Stimulated activated CD8-positive, alpha-beta memory T cell treated with anti-CD3 and anti-CD28 coated beads, Interleukin-15, amount 100 ng/mL, for 1 hour (primary cell): ENCODE data around the gene MC3R.

Experiments
- DNase-seq: peaks from one replicate; pipeline ENCODE4 v3.0.0-alpha.2; 2020; ENCODE audit warnings: low read depth

Gene MC3R

GRCh38 chr20:56249956-56250355 lies 1.4 kb downstream of the MC3R start:
- DNase-seq, result no peak

DNA sequence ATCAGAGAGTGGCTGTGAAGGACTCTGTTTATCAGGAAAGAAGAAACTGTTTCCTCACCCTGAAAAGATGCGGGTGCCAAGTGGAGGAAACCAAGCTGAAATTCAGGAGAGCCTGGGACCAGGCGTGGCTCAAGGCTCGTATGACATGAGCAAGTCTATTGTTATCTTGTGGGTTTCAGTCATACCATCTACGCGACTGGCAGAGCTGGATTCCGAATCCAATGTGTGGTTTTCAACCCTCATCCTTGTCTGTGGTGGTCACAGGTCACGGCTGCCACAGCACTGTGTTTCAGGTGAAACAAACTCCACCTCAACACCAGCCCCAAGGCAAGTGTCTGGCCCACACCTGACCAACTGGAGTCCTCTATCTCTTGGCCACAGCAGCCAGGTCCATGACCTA lies 9.1 kb downstream of the MC3R start:
- no peak for DNase-seq

DNA sequence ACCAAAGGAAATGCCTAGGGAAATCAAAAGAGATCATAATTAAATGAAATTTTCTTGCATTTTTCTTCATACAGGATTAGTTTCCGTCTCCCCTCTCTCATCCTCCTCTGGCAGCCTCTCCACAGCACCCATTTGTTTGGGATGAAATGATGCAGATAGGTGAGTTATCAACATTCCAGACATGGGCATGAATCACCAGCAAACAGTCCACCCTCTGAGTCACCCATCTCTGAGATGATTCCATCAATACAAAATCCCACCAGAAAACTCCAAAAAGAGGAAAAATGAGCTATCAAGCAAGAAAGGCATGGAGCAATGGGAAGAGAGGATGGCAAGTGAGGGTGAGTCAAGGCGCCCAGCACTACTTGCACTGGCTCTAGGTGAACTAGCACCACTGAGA lies 11.4 kb downstream of the MC3R start:
- no peak for DNase-seq

GRCh38 chr20:56268536-56268935 lies 20.0 kb downstream of the MC3R start:
- DNase-seq, result no peak

DNA sequence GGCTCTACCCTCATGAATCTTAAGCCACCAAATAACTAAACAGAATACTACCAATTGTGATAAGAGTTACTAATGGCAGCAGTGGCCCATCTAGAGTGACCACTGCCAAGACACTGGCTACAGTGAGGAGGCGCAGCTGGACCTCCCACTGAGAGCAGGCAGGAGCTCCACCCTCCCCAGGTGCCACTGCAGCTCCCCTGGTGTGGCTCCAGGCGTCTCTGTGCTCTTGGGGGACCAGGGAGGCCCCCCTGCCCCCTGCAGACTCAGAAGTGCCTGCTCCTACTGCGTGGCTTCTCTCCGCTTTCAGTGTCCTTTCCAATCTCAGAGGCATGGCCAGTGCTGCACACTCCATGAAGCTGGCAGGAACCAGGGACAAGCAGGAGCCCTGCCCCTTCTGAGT lies 23.4 kb downstream of the MC3R start:
- no peak for DNase-seq

- DNase-seq, result no peak
Observed at GRCh38 chr20:56273491-56273890, 25.0 kb downstream of the MC3R start.

DNA sequence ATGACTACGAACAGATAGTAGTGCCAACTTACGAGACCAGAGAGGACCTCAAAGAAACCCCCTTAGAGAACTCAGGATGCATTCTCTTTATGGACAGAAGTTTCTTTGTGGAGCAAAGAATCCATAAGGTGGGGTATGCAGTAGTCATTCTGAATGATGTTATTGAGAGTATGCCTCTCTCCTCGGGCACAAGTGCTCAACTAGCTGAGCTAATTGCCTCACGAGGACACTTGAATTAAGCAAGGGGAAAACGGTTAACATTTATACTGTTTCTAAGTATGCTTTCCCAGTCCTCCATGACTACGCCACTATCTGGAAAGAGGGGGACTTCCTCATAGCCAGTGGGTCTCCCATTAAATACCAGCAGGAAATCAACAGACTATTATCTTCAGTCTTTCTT lies 25.6 kb downstream of the MC3R start:
- no peak for DNase-seq

DNA sequence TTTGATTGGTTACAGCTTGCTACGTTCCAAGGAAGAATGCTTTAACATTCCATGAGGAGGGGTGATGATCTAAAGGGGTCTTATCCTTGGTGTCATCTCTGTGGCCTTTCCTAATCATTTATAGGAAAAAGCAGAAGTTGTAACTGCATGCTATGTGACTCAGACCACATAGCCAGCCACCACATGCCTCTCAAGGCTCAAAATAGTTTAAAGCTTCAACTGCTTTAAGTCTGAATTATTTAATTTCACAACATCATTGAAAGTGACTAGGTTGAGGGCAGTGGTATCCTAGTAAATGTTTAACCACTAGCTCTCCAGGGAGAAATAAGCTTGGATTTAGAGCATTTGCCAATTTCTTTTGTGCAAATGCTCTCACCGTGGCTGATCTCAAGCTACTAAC lies 29.7 kb downstream of the MC3R start:
- no peak for DNase-seq

DNA sequence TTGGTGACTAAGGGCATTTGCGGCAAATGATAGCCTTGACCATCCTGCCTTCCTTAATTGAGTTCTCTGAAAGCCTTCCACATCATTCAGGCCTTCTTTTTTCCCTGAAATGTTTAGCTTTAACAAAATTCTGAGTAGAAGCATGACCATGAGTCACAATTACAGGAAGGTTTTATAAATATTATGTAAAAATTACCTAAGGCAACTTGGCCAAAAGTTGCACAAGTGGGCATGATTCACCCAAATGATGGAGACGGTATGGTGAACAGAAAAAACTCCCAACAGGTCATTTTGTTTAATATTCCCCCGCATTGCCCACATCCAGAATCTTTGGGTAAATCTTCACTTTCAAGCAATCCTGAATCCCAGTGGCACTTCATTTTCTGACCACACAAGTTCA lies 37.0 kb downstream of the MC3R start:
- no peak for DNase-seq

GRCh38 chr20:56289652-56290051 lies 41.1 kb downstream of the MC3R start:
- DNase-seq, result no peak

DNA sequence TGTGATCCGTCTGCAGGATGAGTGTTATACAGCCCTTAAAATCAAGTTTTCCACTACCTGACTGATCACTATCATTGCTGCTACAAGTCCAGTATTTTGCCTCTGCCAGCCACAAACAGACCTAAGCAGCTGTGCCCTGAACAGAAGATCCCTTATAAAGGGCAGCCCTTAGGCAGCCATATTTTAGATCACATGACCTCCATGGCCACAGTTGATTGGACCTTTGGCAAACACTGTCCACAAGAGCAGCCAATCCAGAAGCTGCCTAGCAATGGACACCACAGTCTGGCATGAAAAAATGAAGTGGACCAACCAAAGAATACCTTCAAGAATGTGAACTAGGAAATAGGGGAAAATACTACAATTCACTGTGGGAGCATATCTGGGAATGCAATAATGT lies 50.8 kb downstream of the MC3R start:
- DNase-seq, result no peak
